Inflammatory macrophage treated with lipopolysaccharide for 1 hour (primary cell): ENCODE results near the gene COL4A2.

Experiments used
- DNase-seq, 2 donors: peaks; one replicate each; pipeline ENCODE4 v3.0.0-alpha.2; 2020 to 2022

COL4A2 gene

DNA sequence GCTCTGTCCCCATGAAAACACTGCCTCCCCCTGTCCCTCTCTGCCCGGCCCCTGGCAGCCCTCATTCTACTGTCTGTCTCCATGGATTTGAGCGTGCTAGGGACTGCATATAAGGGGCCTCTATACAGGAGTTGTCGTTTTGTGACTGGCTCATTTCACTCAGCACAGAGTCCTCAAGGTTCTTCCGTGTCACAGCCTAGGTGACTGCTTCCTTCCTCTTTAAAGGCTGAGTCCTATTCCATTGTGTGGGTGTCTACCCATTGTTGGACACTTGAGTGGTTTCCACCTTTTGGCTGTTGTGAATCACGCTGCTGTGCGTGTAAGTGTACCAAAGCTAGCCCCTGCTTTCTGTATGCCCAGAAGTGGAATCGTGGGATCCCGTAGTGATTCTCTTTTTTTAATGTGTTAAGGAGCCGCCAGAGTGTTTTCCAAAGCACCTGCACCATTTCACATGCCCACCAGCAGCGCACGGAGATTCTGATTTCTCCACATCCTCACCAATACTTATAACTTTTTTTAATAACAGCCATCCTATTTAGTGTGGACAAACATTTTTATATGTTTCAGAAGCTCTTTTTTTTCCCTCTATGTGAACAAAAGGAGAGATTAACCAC, 116.7 kb downstream of the COL4A2 start:
- DNase-seq, result no peak

DNA sequence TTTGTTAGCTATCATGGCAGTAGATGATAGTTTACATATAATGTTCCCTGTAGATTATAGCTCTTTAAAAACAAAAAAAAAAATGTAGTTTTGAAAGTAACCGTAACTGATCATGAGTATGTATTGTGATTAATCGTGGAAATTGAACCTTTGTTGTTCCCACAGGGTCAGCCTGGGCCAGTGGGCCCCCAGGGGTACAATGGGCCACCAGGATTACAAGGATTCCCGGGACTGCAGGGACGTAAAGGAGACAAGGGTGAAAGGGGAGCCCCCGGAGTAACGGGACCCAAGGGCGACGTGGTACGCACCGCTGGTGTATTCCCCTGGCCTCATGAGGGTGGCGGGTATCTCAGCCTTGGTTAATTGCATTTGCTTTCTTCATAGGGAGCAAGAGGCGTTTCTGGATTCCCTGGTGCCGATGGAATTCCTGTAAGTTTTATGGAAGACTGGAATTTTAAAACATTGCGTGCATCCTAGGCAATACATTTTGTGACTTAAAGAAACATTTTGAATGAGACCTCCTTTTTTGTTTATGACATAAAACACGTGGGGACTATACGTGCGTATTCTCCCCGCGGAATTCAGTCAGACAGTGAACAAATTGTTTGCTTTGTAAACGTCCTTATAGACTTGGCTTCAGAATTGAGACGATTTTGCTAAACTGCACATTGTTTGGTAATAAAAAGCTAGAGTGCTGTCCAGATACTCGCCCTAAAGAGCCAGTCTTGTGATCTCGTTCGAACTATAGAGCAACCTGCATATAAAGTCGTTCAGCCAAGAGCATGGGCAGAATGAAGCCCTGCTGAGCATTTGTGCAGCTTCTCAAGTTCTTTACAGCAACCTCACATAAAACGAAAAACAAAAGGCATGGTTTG, 117.7 kb downstream of the COL4A2 start:
- no peak for DNase-seq

DNA sequence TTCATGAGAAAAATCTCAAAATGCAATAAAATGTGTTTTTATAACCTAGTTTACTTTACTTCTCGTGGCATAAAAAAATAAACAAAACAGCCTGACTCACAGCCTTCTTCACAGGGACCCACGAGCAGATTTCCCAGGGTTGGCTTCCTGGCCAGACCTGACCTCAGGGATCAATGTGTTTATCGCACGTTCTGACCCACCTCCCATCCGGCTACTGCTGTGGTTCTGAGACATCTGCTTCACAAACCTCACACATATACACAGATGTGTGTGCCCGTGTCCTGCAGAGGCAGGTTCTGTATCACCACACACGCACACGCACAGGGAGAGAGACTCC, 118.3 kb downstream of the COL4A2 start:
- no peak for DNase-seq

DNA sequence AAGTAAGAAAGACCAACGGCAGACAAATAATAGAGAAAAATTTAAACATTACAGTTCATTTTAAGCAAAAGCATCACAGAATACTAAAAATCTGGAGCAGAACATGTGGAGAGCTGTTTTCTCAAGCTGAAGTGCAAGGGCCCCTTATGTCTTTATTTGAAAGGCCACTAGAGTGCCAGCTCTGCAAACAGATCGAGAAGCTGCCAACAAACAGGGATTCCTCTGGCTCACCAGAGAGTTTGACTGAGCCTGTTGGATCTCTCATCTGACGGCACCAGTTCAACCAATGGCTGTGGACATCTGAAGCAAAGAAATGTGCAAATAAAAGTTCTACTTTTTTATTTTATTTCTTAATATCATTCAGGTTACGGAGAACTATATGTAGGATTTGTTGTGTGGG, 119.7 kb downstream of the COL4A2 start:
- DNase-seq, result no peak

DNA sequence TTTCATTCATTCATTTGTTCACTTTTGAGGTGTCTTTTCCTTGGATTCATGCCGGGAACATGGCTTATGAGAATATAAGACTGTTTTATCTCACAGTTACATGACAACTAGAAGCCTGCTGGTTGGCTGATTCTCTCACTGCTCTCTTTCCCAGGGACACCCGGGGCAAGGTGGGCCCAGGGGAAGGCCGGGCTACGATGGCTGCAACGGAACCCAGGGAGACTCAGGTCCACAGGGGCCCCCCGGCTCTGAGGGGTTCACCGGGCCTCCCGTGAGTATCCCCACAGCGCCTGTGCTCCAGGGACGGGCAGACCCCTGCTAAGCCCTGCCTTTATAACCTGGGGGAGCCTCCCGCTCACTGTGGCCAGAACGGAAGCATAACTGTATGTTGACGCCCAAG, 121.2 kb downstream of the COL4A2 start:
- DNase-seq, result no peak

DNA sequence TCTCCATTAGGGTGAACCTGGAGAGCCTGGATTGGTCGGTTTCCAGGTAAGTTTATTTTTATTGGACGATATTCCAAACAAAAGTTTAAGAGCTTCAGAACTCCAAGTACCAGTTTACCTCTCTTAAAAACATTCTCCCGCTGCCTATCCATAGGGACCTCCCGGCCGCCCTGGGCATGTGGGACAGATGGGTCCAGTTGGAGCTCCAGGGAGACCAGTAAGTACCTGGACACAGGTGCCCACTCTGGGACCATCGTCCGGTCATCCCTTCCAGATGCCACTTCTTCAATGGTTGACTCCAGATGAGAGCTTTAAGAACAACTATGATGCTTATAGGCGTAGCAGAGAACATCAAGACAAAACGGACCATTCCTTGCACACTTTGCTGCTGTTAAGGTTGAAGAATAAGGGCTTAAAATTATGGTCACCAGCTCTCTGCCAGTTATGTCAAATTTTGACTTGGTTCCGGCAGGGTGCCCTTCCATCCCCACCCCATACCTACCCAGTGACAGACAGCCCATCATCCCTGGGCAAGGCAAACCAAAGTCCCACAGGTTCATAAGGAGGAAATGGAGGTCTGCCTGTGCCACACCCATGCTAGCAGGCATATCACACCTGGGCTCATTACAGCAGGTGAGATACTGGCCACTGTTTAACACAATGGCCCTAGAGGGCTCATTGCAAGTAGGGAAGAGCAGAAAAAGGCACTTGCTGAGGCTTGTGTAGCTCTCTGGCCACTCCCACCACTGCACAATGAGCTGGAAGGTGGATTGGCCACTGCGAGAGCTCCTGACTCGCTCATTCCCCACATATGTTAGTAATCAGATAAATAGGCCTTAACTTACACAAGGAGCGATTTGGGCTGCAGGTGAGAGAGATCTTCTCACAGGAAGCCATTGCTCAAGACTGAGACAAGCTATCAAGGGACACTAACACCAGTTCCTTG, 123.6 kb downstream of the COL4A2 start:
- no peak for DNase-seq

DNA sequence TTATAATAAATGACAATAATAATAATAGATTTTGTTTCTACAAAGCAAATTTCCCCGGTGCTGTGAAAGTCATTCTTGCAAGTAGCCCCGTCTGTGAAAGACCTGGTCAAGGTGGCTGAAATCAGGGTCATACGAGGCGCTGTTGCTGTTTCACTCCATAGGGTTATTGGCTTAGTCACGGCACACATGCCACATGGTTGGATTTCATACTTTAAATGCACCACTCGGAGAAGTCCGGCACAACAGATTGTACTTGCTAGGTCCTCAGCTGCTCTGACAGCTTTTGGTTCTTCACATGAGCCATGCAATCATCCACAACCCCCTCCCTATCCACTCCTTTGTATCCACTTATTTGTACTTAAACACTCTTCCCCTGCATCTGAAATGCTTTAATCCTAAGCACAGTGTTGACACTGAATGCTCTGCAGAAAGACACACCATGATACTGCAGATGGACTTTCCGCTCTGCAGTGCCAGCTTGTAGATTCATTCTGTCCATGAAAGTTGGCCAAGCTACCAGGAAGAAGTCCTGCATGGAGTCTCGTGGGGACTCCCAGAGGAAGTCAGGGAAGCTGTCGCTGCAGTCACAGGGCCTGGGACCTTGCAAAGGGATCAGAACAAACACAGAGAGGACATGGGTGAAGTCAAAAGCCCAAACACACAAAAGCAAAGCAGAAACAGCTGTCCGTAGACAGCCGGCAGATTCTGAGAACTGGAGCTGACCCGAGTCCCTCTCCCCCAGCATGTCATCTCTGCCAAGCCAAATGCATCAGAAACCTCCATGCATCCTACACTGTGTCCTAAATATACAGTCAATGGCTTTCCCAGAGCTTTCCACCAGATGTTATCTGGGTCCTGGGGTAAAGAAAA, 124.6 kb downstream of the COL4A2 start:
- DNase-seq, result no peak

DNA sequence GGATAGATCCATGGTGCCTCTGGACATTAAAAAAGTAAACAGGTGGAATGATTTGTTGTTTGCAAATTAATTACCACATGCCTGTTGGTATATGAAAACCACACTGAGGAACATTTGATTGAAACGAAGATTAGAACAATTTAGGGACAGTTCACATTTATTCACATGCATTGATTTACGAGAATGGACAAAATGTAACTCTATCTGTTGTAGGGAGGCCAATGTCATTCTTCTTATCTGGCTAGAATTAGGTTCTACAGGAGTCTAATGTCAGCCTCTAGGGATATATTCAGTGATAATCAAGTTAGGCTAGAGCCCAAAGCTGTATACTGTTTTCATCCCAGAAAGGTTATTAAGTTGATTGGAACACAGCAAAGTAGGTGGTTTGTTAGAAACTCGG, 125.4 kb downstream of the COL4A2 start:
- DNase-seq, result no peak

DNA sequence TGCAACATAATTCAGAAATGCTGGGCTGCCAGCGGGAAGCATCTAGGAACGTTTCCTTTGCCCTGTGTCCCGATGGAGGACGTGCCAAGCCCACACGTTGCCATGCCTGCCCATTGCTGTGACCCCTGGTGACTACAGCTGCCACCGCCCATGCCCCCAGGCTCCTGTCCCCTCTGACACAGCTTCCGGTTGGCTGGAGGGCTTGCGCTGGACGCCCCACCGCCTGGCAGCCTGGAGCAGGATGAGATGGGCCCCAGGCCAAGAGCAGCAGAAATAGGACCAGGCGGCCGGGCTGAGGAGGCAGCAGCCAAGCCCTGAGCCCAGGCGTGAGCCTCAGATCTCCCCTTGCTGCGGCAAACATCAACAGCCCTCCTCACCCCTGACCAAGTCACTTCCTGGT, 125.9 kb downstream of the COL4A2 start:
- DNase-seq, result no peak

DNA sequence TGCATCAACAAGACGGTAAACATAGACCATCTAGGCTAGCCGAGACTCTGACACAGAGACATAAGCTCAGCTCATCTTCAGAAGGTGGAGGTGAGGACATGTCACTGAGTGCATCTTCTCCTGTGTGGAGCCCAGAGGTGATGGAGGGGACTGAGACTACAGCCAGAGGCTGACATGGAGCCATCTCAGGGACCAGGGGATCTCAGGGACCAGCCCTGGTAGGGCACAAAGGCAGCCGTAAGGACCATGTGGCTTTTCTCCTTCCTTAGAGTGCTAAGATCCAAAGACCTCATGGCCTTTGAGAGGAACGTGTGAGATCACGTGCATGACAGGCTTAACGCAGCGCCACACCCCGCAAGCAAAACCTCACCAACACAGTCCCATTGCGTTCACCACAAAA, 127.5 kb downstream of the COL4A2 start:
- DNase-seq, result no peak

DNA sequence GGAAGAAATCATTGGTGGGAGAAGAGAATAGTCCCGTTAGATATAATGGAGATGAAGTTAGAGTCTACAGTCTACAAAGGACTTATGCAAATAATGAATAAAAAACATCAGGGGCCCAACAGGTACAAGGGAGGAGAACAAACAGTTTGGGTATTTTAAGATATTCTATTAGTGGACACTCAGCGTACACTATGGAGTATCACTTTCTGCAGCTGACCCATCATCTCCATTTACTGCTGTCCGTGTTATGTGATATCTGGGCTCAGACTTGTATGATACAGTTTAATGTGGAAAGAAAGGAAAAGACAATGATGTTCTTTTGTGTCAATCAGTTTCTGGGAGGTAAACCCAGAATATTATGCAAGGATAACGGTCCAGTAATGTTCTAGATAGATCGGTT, 128.2 kb downstream of the COL4A2 start:
- DNase-seq, result no peak

DNA sequence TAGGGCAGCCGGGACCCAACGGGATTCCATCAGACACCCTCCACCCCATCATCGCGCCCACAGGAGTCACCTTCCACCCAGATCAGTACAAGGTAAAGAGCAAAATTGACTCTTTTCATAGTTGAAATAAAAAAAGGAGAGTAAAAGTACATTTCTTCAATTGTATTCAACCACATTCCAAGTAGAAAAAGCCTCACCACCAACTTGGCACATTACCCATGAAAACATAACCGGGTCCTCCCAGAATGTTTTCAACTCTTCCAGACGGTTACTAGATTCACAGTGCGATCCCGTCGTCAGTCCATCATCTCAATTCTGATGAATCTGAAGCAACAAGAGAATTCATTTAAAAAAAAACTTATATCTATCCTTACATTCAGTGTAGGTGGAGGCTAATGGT, 129.2 kb downstream of the COL4A2 start:
- DNase-seq, result no peak

DNA sequence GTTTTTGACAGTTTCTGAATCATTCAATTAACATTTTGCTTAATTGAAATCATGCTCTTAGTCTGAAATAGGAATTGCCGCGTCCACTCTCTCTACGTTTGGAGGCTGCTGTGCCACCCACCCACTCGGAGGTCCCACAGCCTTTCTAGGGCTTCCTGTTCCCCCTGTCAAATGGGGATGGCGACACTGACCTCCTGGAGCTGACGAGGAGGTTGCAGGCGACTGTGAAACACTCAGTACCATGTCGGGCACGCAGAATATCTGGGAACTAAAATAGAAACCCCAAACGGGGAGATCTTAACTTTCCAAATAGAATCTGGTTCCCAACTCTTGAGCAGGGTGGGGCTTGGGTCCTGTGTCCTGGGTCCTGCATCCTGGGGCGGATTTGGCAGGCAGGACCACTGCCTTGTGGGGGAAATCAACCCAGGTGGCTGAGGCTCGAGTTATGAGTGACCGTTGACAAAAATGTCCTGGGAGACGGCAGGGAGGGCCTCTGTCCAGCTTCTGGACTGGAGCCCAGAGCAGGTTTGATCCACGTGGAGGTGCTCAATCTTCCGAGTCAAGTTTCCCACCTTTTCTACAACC, 129.8 kb downstream of the COL4A2 start:
- no peak for DNase-seq

DNA sequence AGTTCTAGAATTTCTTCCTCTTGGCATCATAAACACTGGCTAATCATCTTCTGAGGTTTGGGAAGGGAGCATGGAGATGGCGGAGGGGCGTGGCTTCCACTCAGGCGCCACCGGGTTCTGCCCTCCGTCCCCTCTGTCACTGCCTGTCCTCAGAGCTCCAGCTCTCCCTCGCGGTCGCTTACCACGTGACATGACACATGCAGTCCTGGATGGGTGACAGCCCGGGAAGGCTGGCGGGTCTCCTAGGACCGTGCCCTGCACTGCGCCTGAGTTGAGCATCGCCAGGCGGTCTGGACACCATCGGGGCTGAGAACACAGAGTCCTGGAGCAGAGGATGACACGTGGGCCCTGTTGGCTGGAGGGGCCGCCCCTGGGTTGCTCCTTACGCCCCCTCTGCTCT, 131.1 kb downstream of the COL4A2 start:
- DNase-seq, result no peak

DNA sequence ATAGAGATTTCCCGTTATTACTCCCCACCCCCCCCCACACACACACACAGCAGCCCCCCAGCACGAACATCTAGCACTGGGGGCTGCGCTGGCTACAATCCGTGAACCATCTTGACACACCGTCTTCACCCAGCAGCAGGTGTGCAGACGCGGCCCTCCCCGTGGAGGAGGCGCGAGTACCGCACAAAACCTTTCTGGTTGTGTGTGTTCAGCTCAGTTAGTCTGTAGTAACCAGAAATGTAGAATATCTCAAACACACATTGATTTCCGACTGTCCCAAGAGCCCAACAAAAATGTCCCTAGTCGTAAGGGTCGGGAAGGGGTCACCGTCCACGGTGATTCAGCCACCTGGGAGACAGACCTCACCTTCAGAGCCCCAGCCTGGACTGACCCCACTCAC, 131.7 kb downstream of the COL4A2 start:
- no peak for DNase-seq

DNA sequence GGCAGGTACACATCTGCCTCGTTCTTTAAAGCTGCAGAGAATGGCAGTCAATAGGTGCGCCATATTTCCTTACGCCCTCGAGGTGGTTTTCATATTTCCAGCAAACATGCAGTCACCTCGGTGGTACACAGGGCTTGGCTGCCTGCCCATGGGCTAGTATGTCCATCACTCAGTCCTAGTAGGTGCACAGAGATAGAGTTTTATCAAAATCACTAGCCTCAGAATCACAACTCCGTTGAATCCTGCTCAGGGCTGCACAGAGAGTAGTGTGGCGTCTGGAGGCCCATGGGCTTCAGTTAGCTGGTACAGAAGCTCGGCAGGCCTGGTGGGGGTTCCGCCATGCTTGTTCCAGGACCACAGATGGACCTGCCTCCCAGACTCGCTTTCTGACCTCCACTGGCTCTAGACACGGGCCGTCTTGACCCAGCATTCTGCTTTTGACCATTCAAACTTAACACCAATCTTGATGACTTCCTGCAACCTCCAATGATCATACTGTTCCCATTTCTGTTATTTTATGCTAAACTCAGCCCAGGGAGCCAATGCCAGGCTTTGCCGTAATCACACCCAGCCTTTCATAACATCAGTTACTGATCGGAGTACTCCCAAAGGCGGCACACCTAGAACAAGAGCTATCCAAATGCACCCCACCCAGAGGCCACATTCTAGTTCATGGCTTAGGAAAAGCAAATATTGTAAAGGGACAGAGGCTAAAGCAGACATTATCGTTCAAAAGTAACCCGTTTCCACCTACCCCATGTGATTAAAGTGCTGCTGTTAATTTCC, 134.1 kb downstream of the COL4A2 start:
- no peak for DNase-seq

DNA sequence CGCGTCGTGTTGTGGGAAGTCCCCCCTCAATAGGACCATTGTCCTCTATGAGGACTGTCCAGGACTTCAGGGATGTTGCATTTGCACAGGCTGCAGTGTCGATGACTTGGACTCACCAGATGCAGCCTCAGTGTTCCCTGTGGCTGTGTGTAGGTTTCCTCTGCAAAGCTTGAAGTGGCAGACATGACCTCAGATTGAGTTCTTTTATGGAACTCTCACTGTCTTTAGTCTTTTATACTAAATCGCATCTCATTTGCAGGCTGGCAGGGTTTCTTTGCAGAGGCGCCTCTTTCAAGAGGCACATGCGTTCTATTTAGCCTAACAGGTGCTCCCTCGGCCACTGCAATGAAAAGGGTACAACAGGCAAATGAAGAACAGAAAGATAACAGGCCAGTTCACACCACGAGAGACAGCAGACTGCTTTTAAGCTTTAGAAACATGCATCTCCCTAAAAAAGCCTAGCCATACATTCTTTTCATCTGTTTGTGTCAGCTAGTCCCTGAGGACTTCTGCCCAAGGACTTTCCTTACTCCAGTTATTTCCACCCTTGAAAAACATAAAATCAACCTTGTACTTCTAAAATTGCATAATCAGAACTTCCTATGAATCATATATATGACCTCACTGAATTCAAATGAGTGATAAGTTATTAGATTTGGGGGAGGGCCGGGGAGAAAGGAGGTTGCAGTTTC, 136.0 kb downstream of the COL4A2 start:
- DNase-seq, result peak; percentile 58 to 63

DNA sequence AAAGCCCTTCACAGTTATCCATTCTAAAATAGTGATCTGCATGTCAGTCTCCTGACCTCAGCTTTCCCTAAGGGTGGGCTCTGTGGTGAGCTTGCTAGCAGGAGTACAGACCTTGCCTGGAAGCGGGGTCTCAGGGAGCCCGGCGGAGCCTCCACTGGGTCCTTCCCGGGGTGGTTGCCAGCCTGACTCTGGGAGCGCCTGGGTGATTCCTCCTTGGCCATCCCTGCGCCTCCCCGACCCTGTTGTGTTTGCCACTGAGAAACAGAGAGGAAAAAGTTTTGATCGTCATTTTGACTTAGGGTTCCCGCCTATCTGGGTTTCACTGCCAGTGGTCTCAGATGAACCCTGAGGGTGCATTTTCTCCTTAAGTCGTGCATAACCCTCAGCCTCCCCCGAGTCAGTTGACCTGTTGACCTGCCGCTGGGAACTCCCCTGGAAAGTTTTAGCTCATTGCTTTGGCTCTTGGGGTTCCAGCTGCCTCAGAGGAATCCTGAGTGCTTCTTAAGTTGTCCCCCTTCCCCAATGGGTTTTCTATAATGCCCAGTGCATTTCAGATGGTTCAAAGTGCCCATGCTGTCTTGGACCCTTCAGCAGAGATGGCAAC, 136.6 kb downstream of the COL4A2 start:
- peak; percentile 16 to 39 for DNase-seq

DNA sequence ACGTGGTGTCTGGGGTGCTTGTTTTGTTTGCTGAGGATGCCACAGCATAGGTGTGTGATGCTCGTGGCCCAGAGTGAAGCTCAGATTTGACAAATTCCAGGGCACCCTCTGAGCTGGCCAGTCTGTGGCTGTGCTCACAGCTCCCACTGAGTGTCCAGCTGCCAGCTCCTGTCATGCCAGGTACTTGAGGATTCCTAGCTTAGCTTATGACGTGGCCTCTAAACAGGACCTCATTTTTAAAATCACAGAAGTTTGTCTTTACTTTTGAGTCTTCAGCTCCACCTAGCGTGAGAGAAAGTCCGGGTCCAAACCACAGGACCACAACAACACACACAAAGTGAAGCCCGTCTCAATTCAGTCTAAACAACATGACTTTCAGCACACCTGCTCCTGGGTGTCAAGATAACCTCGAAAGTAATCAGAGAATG, 137.2 kb downstream of the COL4A2 start:
- DNase-seq, result no peak

DNA sequence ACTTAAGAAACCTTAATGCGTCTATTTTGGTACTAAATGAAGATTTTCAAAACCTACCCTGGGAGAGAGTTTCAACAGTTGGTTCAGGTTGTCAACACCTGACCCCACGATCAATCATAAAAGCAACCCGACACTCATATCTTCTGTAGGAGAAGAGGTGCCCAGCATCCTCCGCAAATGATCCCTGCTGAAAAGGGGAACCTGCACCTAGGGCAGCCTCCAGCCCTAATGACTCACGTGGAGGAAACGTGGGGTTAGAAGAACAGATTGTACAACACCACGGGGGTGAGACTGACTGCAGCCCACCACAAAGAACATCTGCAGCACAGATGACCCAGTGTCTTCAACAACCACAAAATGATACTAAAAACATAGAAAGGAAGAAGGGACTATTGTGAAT, 138.1 kb downstream of the COL4A2 start:
- DNase-seq, result peak; percentile 48 to 75
